ENCODE measurements around the gene BIRC3. TPM values are rescaled to one million over a fixed set of nuclear protein-coding genes. Genes with fewer than 3 reads are reported as not detected.

The BIRC3 gene
- total and polyA plus RNA-seq, 4 donors, result 2.6 to 19.3 (median 11.9) TPM

DNA sequence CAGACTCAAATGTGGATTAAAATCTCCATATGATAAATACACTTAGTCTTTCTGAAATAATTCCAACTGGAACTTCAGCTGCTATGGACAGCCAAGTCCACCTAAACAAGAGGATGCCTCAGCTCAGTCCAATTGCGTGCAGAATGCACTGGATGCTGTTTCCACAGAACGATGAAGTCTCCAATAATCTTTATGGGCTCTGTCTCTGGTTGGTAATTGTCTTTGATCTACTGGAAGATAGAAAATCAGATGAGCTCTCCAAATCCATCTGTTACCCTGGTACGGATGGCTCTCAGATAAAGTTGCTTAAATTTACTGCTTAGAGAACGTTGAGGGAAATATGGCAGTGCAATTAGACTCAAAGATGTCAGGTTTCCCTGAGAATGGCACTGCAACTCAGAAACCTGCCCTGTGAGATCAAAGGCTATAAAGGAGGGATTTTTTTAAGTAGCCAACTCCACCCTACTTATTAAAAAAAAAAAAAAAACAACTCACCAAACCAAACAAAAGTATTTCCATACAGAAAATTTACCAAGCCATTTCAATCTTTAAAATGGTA, 859 bp upstream of the BIRC3 start:
- ATAC-seq (ENCODE audit: low FRiP score) (no peak), DNase-seq (no peak)
- H3K27ac ChIP-seq (ENCODE audit: low read depth in 1 of 2, low read length in 2 of 2), result no peak overlapping the region
- H3K27me3 ChIP-seq (ENCODE audit: control insufficient read depth in 1 of 2, insufficient read depth in 2 of 2, low read length in 1 of 2), result no peaks in the 10 kb centered on the region
- peaks cover 4 to 13% of the 10 kb centered on the region in 2 donors for H3K4me1 ChIP-seq (ENCODE audit: control insufficient read depth in 1 of 2, insufficient read depth in 2 of 2, low read length in 2 of 2)
- no peaks in the 10 kb centered on the region for H3K9me3 ChIP-seq (ENCODE audit: control insufficient read depth, low read length)
- no peak overlapping the region for H3K4me3 ChIP-seq (ENCODE audit: low read length in 2 of 2)
- WGBS, 2 donors, result 76 to 92% methylated on average over 4 of the region's 4 CpGs
- intact Hi-C loops (cut with DNase I), result no loop called here
- no peaks in the 10 kb centered on the region for H3K36me3 ChIP-seq (ENCODE audit: control insufficient read depth in 1 of 2, insufficient read depth in 2 of 2, low read length in 1 of 2)

- Histone ChIP-seq H3K4me3 (ENCODE audit: low read length in 2 of 2) (peak overlapping the region; percentile 64 to 92), H3K27me3 (ENCODE audit: control insufficient read depth in 1 of 2, insufficient read depth in 2 of 2, low read length in 1 of 2) (no peaks in the 10 kb centered on the region), H3K9me3 (ENCODE audit: control insufficient read depth, low read length) (no peaks in the 10 kb centered on the region), H3K4me1 (ENCODE audit: control insufficient read depth in 1 of 2, insufficient read depth in 2 of 2, low read length in 2 of 2) (peaks cover 4 to 13% of the 10 kb centered on the region in 2 donors), H3K36me3 (ENCODE audit: control insufficient read depth in 1 of 2, insufficient read depth in 2 of 2, low read length in 1 of 2) (no peaks in the 10 kb centered on the region), H3K27ac (ENCODE audit: low read depth in 1 of 2, low read length in 2 of 2) (peak overlapping the region in 1 of 2 donors; percentile 37)
- ATAC-seq (ENCODE audit: low FRiP score) (peak; percentile 35), DNase-seq (no peak)
- WGBS, 2 donors, result 35 to 37% methylated on average over 7 of the region's 7 CpGs
- intact Hi-C loops (cut with DNase I), result no loop called here
These were observed 452 bp downstream of the BIRC3 start for GRCh38 chr11:102317768-102318103.

DNA sequence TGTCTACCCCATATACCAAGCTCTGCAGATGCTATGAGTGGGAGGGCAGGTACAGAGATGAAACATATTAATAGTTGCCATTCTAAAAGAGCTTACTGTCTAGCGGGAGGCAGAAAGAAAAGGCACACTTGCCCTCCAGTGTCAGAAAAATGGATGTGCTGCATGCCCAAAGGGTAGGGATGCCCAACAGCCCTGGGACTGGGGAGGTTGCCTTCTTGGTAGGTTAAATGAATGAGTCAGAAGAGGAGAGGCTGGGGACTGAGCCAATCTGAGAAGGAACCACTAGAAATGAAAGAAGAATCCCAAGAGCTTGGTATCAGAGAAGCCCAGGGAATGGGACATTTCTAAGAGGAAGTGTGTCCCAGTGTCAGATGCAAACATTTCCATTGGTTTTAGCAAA, 1.2 kb downstream of the BIRC3 start:
- intact Hi-C loops (cut with DNase I), result no loop called here
- H3K9me3 ChIP-seq (ENCODE audit: control insufficient read depth, low read length), result no peaks in the 10 kb centered on the region
- ATAC-seq (ENCODE audit: low FRiP score) (no peak), DNase-seq (no peak)
- no peaks in the 10 kb centered on the region for H3K36me3 ChIP-seq (ENCODE audit: control insufficient read depth in 1 of 2, insufficient read depth in 2 of 2, low read length in 1 of 2)
- no peak overlapping the region for H3K4me3 ChIP-seq (ENCODE audit: low read length in 2 of 2)
- WGBS, 2 donors, result 87 to 93% methylated on average over 1 of the region's 1 CpG
- H3K27me3 ChIP-seq (ENCODE audit: control insufficient read depth in 1 of 2, insufficient read depth in 2 of 2, low read length in 1 of 2), result no peaks in the 10 kb centered on the region
- no peak overlapping the region for H3K27ac ChIP-seq (ENCODE audit: low read depth in 1 of 2, low read length in 2 of 2)
- peaks cover 1 to 13% of the 10 kb centered on the region in 2 donors for H3K4me1 ChIP-seq (ENCODE audit: control insufficient read depth in 1 of 2, insufficient read depth in 2 of 2, low read length in 2 of 2)

DNA sequence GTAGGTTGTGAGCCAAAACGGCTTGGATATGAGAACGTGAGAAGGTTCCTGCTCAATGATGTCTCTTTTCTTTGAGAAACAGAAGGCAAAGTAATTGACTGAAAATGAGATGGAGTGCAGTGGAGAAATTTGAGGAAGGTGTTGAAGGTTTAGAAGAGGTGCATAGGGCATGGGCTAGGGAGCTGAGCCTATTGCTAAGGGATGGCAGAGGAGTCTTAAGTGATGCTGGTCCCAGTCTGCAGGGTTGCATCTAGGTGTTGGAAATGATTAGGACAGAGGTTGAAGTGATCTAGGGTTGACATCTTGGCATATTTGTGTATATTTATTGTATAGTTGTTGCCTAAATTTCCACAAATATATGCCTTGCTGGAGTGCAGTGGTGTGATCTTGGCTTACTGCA, 2.3 kb downstream of the BIRC3 start:
- peaks cover 1 to 9% of the 10 kb centered on the region in 2 donors for H3K4me1 ChIP-seq (ENCODE audit: control insufficient read depth in 1 of 2, insufficient read depth in 2 of 2, low read length in 2 of 2)
- no peak for DNase-seq
- intact Hi-C loops (cut with DNase I), result no loop called here
- no peak overlapping the region for H3K27ac ChIP-seq (ENCODE audit: low read depth in 1 of 2, low read length in 2 of 2)
- H3K9me3 ChIP-seq (ENCODE audit: control insufficient read depth, low read length), result no peaks in the 10 kb centered on the region
- WGBS, 2 donors, result 80 to 87% methylated on average over 2 of the region's 2 CpGs
- no peaks in the 10 kb centered on the region for H3K27me3 ChIP-seq (ENCODE audit: control insufficient read depth in 1 of 2, insufficient read depth in 2 of 2, low read length in 1 of 2)
- no peaks in the 10 kb centered on the region for H3K36me3 ChIP-seq (ENCODE audit: control insufficient read depth in 1 of 2, insufficient read depth in 2 of 2, low read length in 1 of 2)
- ATAC-seq (ENCODE audit: low FRiP score), result no peak
- H3K4me3 ChIP-seq (ENCODE audit: low read length in 2 of 2), result no peak overlapping the region

- Histone ChIP-seq H3K27ac (ENCODE audit: low read depth in 1 of 2, low read length in 2 of 2) (no peak overlapping the region), H3K4me3 (ENCODE audit: low read length in 2 of 2) (no peak overlapping the region), H3K36me3 (ENCODE audit: control insufficient read depth in 1 of 2, insufficient read depth in 2 of 2, low read length in 1 of 2) (no peaks in the 10 kb centered on the region), H3K27me3 (ENCODE audit: control insufficient read depth in 1 of 2, insufficient read depth in 2 of 2, low read length in 1 of 2) (no peaks in the 10 kb centered on the region), H3K4me1 (ENCODE audit: control insufficient read depth in 1 of 2, insufficient read depth in 2 of 2, low read length in 2 of 2) (peaks cover 1 to 9% of the 10 kb centered on the region in 2 donors), H3K9me3 (ENCODE audit: control insufficient read depth, low read length) (no peaks in the 10 kb centered on the region)
- DNase-seq (no peak), ATAC-seq (ENCODE audit: low FRiP score) (no peak)
- intact Hi-C loops (cut with DNase I), result no loop called here
These were observed 2.9 kb downstream of the BIRC3 start for GRCh38 chr11:102320188-102320587.

DNA sequence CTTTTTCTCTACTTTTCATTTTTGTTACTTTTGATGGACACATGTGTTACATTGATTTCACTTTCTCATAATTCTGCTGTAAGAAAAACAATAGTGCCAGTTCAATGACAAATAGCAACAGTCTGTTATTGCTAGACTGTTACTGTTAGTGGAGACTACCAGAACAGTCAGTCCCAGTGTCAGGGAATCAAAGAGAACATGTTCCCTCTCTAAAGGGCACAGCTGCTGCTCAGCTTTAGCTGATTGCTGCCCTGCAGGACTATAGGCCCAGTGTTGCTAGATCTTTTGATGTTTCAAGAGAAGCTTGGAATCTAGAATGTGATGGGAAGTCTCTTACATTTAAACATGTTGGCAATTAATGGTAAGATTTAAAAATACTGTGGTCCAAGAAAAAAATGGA, 3.4 kb downstream of the BIRC3 start:
- no peaks in the 10 kb centered on the region for H3K36me3 ChIP-seq (ENCODE audit: control insufficient read depth in 1 of 2, insufficient read depth in 2 of 2, low read length in 1 of 2)
- no peak overlapping the region for H3K27ac ChIP-seq (ENCODE audit: low read depth in 1 of 2, low read length in 2 of 2)
- ATAC-seq (ENCODE audit: low FRiP score), result no peak
- peaks cover 1 to 9% of the 10 kb centered on the region in 2 donors for H3K4me1 ChIP-seq (ENCODE audit: control insufficient read depth in 1 of 2, insufficient read depth in 2 of 2, low read length in 2 of 2)
- H3K9me3 ChIP-seq (ENCODE audit: control insufficient read depth, low read length), result no peaks in the 10 kb centered on the region
- intact Hi-C loops (cut with DNase I), result no loop called here
- no peak for DNase-seq
- H3K27me3 ChIP-seq (ENCODE audit: control insufficient read depth in 1 of 2, insufficient read depth in 2 of 2, low read length in 1 of 2), result no peaks in the 10 kb centered on the region
- no peak overlapping the region for H3K4me3 ChIP-seq (ENCODE audit: low read length in 2 of 2)

DNA sequence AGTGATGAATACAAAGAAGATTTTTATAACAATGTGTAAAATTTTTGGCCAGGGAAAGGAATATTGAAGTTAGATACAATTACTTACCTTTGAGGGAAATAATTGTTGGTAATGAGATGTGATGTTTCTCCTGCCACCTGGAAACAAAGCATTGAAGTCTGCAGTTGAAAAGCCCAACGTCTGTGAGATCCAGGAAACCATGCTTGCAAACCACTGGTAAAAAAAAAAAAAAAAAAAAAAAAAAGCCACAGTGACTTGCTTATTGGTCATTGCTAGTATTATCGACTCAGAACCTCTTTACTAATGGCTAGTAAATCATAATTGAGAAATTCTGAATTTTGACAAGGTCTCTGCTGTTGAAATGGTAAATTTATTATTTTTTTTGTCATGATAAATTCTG, 5.3 kb downstream of the BIRC3 start:
- 54 to 55% methylated on average over 2 of the region's 2 CpGs for WGBS, 2 donors
- H3K4me3 ChIP-seq (ENCODE audit: low read length in 2 of 2), result no peak overlapping the region
- DNase-seq (no peak), ATAC-seq (ENCODE audit: low FRiP score) (no peak)
- H3K9me3 ChIP-seq (ENCODE audit: control insufficient read depth, low read length), result no peaks in the 10 kb centered on the region
- H3K36me3 ChIP-seq (ENCODE audit: control insufficient read depth in 1 of 2, insufficient read depth in 2 of 2, low read length in 1 of 2), result no peaks in the 10 kb centered on the region
- intact Hi-C loops (cut with DNase I), result no loop called here
- H3K4me1 ChIP-seq (ENCODE audit: control insufficient read depth in 1 of 2, insufficient read depth in 2 of 2, low read length in 2 of 2), result peaks cover 0 to 9% of the 10 kb centered on the region in 2 donors
- no peaks in the 10 kb centered on the region for H3K27me3 ChIP-seq (ENCODE audit: control insufficient read depth in 1 of 2, insufficient read depth in 2 of 2, low read length in 1 of 2)
- no peak overlapping the region for H3K27ac ChIP-seq (ENCODE audit: low read depth in 1 of 2, low read length in 2 of 2)

GRCh38 chr11:102323542-102324251, 6.4 kb downstream of the BIRC3 start:
- H3K27me3 ChIP-seq (ENCODE audit: control insufficient read depth in 1 of 2, insufficient read depth in 2 of 2, low read length in 1 of 2), result no peaks in the 10 kb centered on the region
- DNase-seq (no peak), ATAC-seq (ENCODE audit: low FRiP score) (no peak)
- no peak overlapping the region for H3K4me3 ChIP-seq (ENCODE audit: low read length in 2 of 2)
- intact Hi-C loops (cut with DNase I), result no loop called here
- no peak overlapping the region for H3K27ac ChIP-seq (ENCODE audit: low read depth in 1 of 2, low read length in 2 of 2)
- no peaks in the 10 kb centered on the region for H3K9me3 ChIP-seq (ENCODE audit: control insufficient read depth, low read length)
- H3K36me3 ChIP-seq (ENCODE audit: control insufficient read depth in 1 of 2, insufficient read depth in 2 of 2, low read length in 1 of 2), result no peaks in the 10 kb centered on the region
- peaks cover 0 to 3% of the 10 kb centered on the region in 2 donors for H3K4me1 ChIP-seq (ENCODE audit: control insufficient read depth in 1 of 2, insufficient read depth in 2 of 2, low read length in 2 of 2)
- 90 to 94% methylated on average over 1 of the region's 1 CpG for whole genome bisulfite sequencing, 2 donors

DNA sequence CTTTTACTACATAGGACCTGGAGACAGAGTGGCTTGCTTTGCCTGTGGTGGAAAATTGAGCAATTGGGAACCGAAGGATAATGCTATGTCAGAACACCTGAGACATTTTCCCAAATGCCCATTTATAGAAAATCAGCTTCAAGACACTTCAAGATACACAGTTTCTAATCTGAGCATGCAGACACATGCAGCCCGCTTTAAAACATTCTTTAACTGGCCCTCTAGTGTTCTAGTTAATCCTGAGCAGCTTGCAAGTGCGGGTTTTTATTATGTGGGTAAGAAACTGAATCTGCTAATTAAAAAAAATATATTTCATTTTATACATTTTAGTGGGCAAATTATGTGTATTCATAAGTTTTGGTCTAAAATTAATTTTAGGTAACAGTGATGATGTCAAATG, 7.8 kb downstream of the BIRC3 start:
- no peak overlapping the region for H3K27ac ChIP-seq (ENCODE audit: low read depth in 1 of 2, low read length in 2 of 2)
- ATAC-seq (ENCODE audit: low FRiP score), result no peak
- no peaks in the 10 kb centered on the region for H3K36me3 ChIP-seq (ENCODE audit: control insufficient read depth in 1 of 2, insufficient read depth in 2 of 2, low read length in 1 of 2)
- no peak overlapping the region for H3K4me3 ChIP-seq (ENCODE audit: low read length in 2 of 2)
- peaks cover 0 to 1% of the 10 kb centered on the region in 2 donors for H3K4me1 ChIP-seq (ENCODE audit: control insufficient read depth in 1 of 2, insufficient read depth in 2 of 2, low read length in 2 of 2)
- intact Hi-C loops (cut with DNase I), result no loop called here
- H3K9me3 ChIP-seq (ENCODE audit: control insufficient read depth, low read length), result no peaks in the 10 kb centered on the region
- H3K27me3 ChIP-seq (ENCODE audit: control insufficient read depth in 1 of 2, insufficient read depth in 2 of 2, low read length in 1 of 2), result no peaks in the 10 kb centered on the region
- DNase-seq, result no peak
- 86 to 88% methylated on average over 3 of the region's 3 CpGs for WGBS, 2 donors
